Thyroid gland (tissue), 4 donors: ENCODE results near the gene GAS6. TPM values are rescaled to one million over a fixed set of nuclear protein-coding genes. Genes with fewer than 3 reads are reported as not detected.
"Not testable (repeated sequence)": the region's sequence is repeated elsewhere in the genome, so short reads cannot be mapped to it uniquely, and the experiment has no call there.

Source experiments
- DNase-seq, 2 donors: peaks; one replicate each; pipeline ENCODE4 v3.0.0-alpha.2; 2019
- H3K27ac ChIP-seq, 3 donors: fragments of 200-600 bp; sonication (generic); 1 replicate in 2 of 3; 2 replicates in 1 of 3; pipeline ENCODE4 v1.5.1; 2016 to 2019; ENCODE audit warnings: mild to moderate bottlenecking in 1 of 3, moderate library complexity in 1 of 3
- H3K27me3 ChIP-seq: fragments of 200-600 bp; sonication (generic); one replicate; pipeline ENCODE4 v1.5.1; 2019
- H3K36me3 ChIP-seq, 2 donors: fragments of 200-600 bp; sonication (generic); one replicate each; pipeline ENCODE4 v1.5.1; 2016 to 2019
- H3K4me1 ChIP-seq, 2 donors: fragments of 200-600 bp; sonication (generic); one replicate each; pipeline ENCODE4 v1.5.1; 2017 to 2019
- H3K4me3 ChIP-seq, 3 donors: fragments of 200-600 bp; sonication (generic); replicated peaks in 1 of 3; 1 replicate in 2 of 3; 2 replicates in 1 of 3; pipeline ENCODE4 v1.5.1; 2016; ENCODE audit warnings: mild to moderate bottlenecking in 1 of 3
- H3K9me3 ChIP-seq: fragments of 200-600 bp; sonication (generic); one replicate; pipeline ENCODE4 v1.5.1; 2017
- CTCF ChIP-seq, 6 experiments: fragments of 200-600 bp in 3 of 6; fragments of 450-650 bp in 3 of 6; sonication (generic) in 3 of 6; IDR thresholded peaks; one replicate each; pipeline ENCODE4 v1.5.1; 2016 to 2019; ENCODE audit warnings: antibody characterized with exemption in 6 of 6, mild to moderate bottlenecking in 2 of 6, inconsistent platforms in 1 of 6, moderate library complexity in 1 of 6
- POLR2A ChIP-seq, 2 donors: fragments of 450-650 bp; IDR thresholded peaks; one replicate each; pipeline ENCODE4 v1.6.1; 2017; ENCODE audit warnings: antibody characterized with exemption in 2 of 2, mild to moderate bottlenecking in 2 of 2, moderate library complexity in 1 of 2
- WGBS, 2 donors: methylation state at CpG; one replicate each; pipeline ENCODE4 v1.1.5; 2017; 5-methylcytosine and 5-hydroxymethylcytosine counted together
- intact Hi-C: fragments of 100-400 bp; cut with DNase I; formaldehyde crosslinking; loops from one replicate; pipeline ENCODE4 v1.15.1; 2023
- total RNA-seq, 4 donors: library from RNA; depleted of rRNA; stranded (reverse); fragments of >200 nt; gene quantifications; one replicate each; pipeline ENCODE4 v1.2.3, GENCODE V29; 2016

GAS6 gene
- total RNA-seq, 4 donors from 2014 or later = 145 to 197 (median 173) TPM

GRCh38 chr13:113827021-113827420 lies 36.9 kb downstream of the GAS6 start:
- H3K4me3 ChIP-seq = no peak overlapping the region
- H3K27ac ChIP-seq = no peak overlapping the region
- DNase-seq = no peak
- WGBS, 2 donors = 95 to 96% methylated on average over 19 of the region's 19 CpGs
- no peaks in the 10 kb centered on the region for H3K9me3 ChIP-seq
- intact Hi-C loops = no loop called here
- TF ChIP-seq CTCF (IDR thresholded peaks at IDR 0.05) = no peak
- H3K4me1 ChIP-seq = peaks cover 1 to 5% of the 10 kb centered on the region in 2 donors
- no peaks in the 10 kb centered on the region for H3K27me3 ChIP-seq
- peaks cover 23 to 43% of the 10 kb centered on the region in 2 donors for H3K36me3 ChIP-seq

GRCh38 chr13:113826446-113826845 lies 37.4 kb downstream of the GAS6 start:
- H3K9me3 ChIP-seq, intact Hi-C loops, H3K4me3 ChIP-seq, H3K27me3 ChIP-seq, DNase-seq, H3K27ac ChIP-seq: not testable (repeated sequence)
- Histone ChIP-seq H3K36me3 (peaks cover 22 to 43% of the 10 kb centered on the region in 2 donors), H3K4me1 (peaks cover 7 to 10% of the 10 kb centered on the region in 2 donors)
- 83 to 85% methylated on average over 23 to 26 of the region's 35 CpGs for WGBS, 2 donors

- 94 to 95% methylated on average over 7 to 15 of the region's 16 CpGs for WGBS, 2 donors
- H3K27ac ChIP-seq = no peak overlapping the region
- no peak for DNase-seq
- no peak overlapping the region for H3K4me3 ChIP-seq
- H3K4me1 ChIP-seq = peaks cover 10 to 15% of the 10 kb centered on the region in 2 donors
- H3K9me3 ChIP-seq = no peaks in the 10 kb centered on the region
- TF ChIP-seq POLR2A (IDR thresholded peaks at IDR 0.05) (no peak), CTCF (IDR thresholded peaks at IDR 0.05) (no peak)
- H3K27me3 ChIP-seq = no peaks in the 10 kb centered on the region
- intact Hi-C loops = no loop called here
- H3K36me3 ChIP-seq = peaks cover 22 to 43% of the 10 kb centered on the region in 2 donors
Measured at GRCh38 chr13:113825841-113826240, 38.0 kb downstream of the GAS6 start.

- no peak overlapping the region for H3K4me3 ChIP-seq
- peaks cover 22 to 43% of the 10 kb centered on the region in 2 donors for H3K36me3 ChIP-seq
- no peaks in the 10 kb centered on the region for H3K9me3 ChIP-seq
- no peak for DNase-seq
- intact Hi-C loops = no loop called here
- H3K27me3 ChIP-seq = no peaks in the 10 kb centered on the region
- 96 to 100% methylated on average over 10 to 17 of the region's 19 CpGs for WGBS, 2 donors
- H3K27ac ChIP-seq = no peak overlapping the region
- TF ChIP-seq CTCF (IDR thresholded peaks at IDR 0.05) (no peak), POLR2A (IDR thresholded peaks at IDR 0.05) (no peak)
- peaks cover 21 to 36% of the 10 kb centered on the region in 2 donors for H3K4me1 ChIP-seq
Measured at GRCh38 chr13:113823771-113824170, 40.1 kb downstream of the GAS6 start.

GRCh38 chr13:113822956-113823744 lies 40.7 kb downstream of the GAS6 start:
- Histone ChIP-seq H3K4me1 (peaks cover 28 to 42% of the 10 kb centered on the region in 2 donors), H3K27ac (no peak overlapping the region), H3K36me3 (peaks cover 22 to 39% of the 10 kb centered on the region in 2 donors), H3K9me3 (no peaks in the 10 kb centered on the region), H3K27me3 (no peaks in the 10 kb centered on the region), H3K4me3 (no peak overlapping the region)
- intact Hi-C loops = no loop called here
- no peak for DNase-seq
- no peak for TF ChIP-seq POLR2A (IDR thresholded peaks at IDR 0.05)
- TF ChIP-seq CTCF (IDR thresholded peaks at IDR 0.05) = no peak
- WGBS, 2 donors = 95% methylated on average over 34 to 39 of the region's 45 CpGs
